NCI-H1105 treated with DMSO at 0.1 percent for 48 hours (cell line): ENCODE data around the gene LCN10.
"Not testable (repeated sequence)": the region's sequence is repeated elsewhere in the genome, so short reads cannot be mapped to it uniquely, and the experiment has no call there.

Experiments
- DNase-seq: peaks from one replicate; lab custom pipeline; 2025; lab: John Stamatoyannopoulos, UW

Gene LCN10

DNA sequence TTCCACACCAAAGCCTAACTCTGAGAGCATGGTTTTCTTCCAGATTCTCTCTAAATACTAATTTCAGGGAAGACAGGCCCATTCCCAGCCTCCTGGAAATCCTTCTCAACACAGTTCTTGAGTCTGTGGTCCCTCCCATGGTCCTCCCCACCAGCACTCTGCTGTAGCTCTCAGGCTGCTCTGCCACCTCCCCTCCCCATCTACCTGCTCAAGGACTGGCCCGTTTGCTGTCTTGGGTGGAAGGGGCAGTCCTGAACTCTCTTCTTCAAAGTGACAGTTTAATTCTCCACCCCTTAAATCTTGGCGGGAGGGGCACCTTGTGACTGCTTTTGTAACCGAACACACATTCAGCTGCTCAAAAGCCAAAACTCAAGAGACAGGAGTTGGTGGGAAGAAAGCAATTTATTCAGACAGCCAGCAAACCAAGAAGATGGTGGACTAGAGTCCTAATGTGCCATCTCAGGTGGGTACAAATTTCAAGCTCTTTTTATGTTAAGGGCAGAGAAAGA, 29.2 kb upstream of the LCN10 start:
- DNase-seq = no peak

DNA sequence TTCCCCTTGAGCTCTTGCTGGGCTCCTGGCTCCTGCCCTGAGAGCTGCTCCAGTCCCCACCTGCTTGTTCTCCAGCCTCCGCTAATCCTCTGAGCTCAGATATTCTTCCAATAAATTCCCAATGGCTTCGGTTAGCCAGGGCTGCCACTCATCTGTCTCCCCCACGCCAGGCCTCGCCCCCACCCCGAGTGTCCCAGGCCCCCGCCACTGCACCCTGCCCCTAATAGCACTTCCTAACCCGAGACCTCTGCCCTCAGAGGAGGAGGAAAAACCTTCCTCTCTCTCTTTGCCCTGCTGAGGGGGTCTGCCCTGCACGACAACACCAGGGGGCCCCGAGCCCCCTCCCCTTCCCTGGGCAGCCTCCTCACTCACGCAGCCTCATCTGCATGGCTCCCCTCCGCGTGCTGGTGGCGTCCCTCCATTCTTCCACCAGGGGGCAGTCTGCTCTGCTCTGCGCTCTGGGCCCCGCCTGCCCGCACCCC, 27.0 kb upstream of the LCN10 start:
- no peak for DNase-seq

DNA sequence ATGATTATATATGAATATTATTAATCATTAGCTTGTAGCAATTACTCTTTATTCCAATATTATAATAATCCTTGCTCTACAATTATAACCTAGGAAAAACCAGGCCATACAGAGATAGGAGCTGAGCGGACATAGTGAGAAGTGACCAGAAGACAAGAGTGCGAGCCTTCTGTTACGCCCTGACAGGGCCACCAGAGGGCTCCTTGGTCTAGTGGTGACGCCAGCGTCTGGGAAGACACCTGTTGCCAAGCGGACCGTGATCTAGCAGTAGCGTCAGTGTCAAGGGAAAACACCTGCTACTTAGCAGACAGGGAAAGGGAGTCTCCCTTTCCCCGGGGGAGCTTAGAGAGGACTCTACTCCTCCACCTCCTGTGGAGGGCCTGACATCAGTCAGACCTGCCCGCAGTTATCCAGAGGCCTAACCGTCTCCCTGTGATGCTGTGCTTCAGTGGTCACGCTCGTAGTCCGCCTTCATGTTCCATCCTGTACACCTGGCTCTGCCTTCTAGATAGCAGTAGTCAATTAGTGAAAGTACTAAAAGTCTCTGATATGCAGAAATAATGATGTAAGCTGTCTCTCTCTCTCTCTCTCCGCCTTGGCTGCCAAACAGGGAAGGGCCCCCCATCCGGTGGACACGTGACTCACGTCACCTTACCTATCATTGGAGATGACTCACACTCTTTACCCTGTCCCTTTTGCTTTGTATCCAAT, 23.8 kb upstream of the LCN10 start:
- peak; percentile 66 for DNase-seq

DNA sequence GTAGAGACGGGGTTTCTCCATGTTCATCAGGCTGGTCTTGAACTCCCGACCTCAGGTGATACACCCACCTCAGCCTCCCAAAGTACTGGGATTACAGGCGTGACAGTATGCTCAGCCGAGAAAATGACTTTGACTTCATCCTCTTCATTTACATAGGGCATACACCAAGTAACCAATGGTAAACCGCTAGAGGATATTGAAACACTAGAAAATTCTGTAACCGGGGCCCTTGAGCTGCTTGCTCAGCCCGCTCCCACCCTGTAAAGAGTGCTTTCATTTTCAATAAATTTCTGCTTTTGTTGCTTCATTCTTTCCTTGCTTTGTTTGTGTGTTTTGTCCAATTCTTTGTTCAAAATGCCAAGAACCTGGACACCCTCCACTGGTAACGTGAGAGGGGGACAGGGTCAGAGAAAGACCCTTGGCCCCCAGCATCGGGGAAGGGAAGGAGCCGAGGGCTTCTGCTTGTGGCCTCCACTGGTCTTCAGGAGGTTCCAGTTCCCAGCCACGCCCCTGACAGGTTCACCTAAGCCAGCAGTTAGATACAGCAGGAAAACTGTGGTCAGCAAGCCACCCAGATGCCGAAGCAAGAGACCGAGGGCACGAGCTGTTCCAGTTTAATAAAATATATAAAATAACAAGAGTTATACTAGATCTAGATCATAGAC, 23.1 kb upstream of the LCN10 start:
- not testable (repeated sequence) for DNase-seq

DNA sequence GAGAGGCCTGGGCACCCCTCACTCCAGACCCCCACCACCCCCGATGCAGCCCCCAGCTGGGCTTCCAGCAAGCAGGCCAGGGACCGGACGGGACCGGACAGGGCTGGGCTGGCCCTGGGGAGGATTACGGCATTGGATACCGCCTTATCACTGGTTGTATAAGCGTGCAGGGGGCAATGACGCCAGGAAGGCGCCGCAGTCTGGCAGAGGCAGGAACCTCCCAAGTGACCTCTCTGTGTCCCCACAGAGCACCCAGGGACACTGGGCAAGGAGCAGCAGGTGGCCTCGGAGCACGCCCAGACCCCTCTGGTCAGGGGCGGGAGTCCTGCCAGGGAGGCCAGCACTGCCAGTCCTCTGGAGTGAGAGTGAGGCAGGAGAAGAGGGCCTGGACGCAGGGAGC, 22.3 kb upstream of the LCN10 start:
- no peak for DNase-seq

GRCh38 chr9:136764301-136764891, 21.7 kb upstream of the LCN10 start, which contains the start of gene LCN15:
LCN15 (minus strand) TSS chr9:136764518; CDS start chr9:136764488, 30 bp downstream.
- DNase-seq = no peak

- no peak for DNase-seq
Observed at GRCh38 chr9:136763649-136764035, 20.9 kb upstream of the LCN10 start.

- no peak for DNase-seq
Observed at GRCh38 chr9:136762915-136763648, 20.3 kb upstream of the LCN10 start.

GRCh38 chr9:136762221-136762691, 19.5 kb upstream of the LCN10 start:
- no peak for DNase-seq

DNA sequence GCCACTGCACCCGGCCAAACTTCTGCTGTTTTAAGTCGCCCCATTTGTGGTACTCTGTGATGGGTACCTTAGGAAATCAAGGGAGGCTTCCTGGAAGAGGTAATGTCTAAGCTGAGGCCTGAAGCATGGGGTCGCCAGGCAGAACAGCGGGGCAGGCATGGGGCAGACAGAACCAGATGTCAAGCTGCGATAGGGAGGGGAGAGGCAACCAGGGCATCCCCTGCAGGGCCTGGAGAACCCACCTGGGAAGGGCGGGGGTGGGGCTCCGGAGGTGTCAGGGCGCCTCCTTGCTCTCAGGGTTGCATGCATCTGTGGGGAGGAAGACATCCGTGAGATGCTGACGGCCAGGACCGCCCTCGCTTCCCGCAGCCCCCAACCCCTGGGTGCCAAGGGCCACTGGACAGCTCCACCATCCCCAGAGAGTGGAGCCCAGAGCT, 18.8 kb upstream of the LCN10 start:
- no peak for DNase-seq

DNA sequence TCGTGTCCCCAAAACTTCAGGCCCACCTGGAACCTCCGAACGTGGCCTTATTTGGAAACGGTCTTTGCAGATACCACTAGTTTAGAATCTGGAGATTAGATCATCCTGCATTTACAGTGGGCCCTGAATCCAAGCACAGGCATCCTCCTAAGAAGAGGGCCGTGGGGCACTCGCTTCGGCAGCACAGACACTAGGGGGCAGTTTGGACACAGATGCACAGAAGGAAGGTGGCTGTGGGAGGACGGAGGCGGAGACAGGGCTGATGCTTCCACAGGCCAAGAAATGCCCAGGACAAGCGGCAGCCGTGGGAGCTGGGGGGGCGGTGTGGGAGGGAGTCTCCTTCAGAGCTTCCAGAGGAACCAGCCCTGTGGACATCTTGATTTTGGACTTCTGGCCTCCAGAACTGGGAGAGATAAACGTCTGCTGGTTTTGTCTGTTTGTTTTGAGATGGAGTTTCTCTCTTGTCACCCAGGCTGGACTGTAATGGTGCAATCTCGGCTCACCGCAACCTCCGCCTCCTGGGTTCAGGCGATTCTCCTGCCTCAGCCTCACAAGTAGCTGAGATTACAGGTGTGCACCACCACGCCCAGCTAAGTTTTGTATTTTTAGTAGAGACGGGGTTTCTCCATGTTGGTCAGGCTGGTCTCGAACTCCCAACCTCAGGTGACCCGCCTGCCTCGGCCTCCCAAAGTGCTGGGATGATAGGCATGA, 18.2 kb upstream of the LCN10 start:
- not testable (repeated sequence) for DNase-seq

- DNase-seq = no peak
Observed at GRCh38 chr9:136760424-136760823, 17.7 kb upstream of the LCN10 start.

DNA sequence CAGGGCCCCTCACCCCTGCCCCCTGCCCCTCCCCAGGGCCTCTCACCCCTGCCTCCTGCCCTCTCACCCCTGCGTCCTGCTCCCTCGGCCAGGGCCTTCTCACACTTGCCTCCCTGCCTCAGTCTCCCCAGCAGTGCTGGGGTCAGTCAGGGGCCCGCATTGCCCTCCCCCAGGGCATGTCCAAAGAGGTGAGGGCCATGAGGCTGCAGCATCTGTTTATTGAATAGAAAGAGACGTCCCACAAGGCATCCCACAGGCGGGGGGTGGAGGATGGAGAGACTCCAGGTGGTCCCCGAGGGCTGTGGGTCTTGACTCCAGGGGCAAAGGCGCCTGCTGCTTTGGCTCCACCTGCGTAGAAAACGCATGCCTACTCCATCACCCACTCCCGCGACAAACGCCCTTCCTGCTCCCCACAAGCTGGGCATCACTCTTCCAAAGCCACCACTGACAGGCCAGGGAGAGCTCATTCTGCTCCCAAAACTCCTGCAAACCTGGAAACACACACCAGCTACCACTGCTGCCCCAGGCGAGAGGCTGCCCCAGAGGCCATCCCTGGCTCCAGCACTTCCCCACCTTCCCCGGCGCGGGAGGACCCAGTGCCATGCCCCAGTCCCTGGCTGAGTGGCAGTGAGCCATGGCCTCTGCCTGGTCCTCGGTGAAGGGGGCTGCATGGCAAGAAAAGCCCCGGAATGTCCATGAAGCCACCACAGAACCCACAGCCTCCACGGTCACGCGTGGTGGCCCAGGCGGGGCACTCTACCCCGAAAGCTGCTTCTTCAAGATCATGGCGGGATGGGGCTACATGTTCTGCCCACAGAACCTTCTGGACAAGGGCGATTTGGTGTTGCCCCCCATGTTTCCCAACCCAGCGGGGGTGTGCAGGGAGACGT, 16.9 kb upstream of the LCN10 start:
- DNase-seq = no peak

DNA sequence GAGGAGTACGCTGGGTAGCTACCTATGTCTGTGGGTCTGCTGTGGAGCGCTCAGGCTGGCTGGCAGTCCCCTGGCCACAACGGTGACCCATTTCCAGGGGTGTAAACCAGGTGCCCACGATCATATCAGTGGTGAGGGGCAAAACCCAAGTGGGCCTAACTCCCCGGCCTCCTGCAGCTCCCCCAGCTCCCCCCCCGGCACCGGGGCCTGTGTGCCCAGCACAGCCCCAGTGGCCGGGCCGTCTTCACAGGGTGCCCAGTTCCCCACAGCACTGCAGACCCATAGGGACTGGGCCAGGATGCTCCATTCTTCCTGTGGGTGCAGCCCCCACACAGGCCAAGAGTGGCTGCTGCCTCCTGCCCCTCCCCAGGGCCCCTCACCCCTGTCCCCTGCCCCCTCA, 16.3 kb upstream of the LCN10 start:
- DNase-seq = no peak

DNA sequence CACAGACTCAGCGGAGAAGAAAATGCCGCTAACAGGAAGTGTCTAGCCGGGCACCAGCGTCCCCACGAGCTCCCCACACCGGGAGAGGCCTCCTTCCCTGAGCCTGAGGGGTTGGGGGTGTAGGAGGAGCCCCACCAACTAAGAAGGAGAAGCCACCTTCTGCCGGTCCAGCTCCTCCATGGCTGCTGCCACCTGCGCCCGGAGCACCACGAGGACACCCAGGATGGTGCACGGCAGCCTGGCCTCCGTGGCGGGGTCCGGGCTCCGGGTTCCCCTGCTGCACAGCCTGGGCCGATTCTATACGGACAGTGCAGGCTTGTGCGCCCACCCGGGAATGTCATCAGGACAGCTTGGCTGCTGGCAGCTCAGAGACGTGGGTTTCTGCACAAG, 15.0 kb upstream of the LCN10 start:
- no peak for DNase-seq

DNA sequence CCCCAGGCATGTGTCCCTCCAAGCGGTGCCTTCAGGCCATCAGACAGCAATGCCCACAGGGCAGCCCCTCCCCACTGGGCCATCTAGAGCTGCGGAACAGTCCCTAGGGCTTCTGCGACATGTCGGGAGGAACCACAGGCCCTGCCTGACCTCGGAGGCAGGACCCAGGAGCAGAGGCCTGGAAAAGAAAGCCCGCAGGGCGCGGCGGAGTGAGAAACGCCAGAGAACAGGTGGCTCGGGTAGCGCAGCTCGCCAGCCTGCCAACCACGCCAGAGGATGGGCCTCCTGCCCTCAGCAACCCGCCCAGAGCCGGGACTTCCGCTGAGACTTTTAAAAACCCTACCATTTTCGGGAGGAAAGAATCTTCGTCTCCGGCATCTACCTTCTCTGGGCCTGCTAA, 14.6 kb upstream of the LCN10 start:
- DNase-seq = no peak

DNA sequence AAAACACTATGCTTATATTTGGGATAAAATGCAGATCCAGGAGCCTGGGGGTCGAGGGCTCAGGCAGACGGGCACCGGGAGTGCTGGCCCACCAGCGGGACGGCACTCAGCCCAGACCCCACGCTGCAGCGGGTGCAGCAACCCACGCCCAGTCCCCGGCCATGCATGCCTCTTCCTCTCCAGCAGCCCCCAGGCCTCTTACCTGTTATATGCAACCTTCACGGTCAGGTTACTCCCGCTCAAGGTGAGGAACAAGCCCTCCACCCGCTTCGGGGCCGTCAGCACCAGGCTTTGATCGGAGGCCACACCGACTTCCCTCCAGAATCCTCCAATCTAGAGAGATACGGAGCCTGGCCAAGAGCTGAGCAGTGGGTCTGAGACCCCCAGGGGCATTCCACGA, 14.1 kb upstream of the LCN10 start:
- DNase-seq = no peak

GRCh38 chr9:136756134-136756438, 13.3 kb upstream of the LCN10 start:
- DNase-seq = no peak

- DNase-seq = not testable (repeated sequence)
Observed at GRCh38 chr9:136755302-136756133, 12.8 kb upstream of the LCN10 start.
